ENCODE data around the gene ANKLE2.

GRCh38 chr12:132781938-132782337 lies 20.3 kb upstream of the ANKLE2 start:
- TF ChIP-seq POLR2A (IDR thresholded peaks at IDR 0.05) (no peak), CTCF (IDR thresholded peaks at IDR 0.05) (no peak)
